ENCODE results near the gene TMEM135.
"Not testable (repeated sequence)": the region's sequence is repeated elsewhere in the genome, so short reads cannot be mapped to it uniquely, and the experiment has no call there.

Gene TMEM135

GRCh38 chr11:87037450-87038234 lies at the start of gene TMEM135:
TSS of gene TMEM135 (plus strand) at chr11:87037934. CDS start at chr11:87038046, 112 bp downstream.
- peak; percentile 77 to 84 for DNase-seq

GRCh38 chr11:86988351-86988881 lies 49.3 kb upstream of the TMEM135 start:
- DNase-seq: no peak

- no peak for DNase-seq
Measured at GRCh38 chr11:86990031-86990430, 47.7 kb upstream of the TMEM135 start.

GRCh38 chr11:86990515-86990914 lies 47.2 kb upstream of the TMEM135 start:
- DNase-seq: no peak

- no peak for DNase-seq
Measured at GRCh38 chr11:86991341-86991740, 46.4 kb upstream of the TMEM135 start.

- DNase-seq: not testable (repeated sequence)
Measured at GRCh38 chr11:86992340-86992739, 45.4 kb upstream of the TMEM135 start.

- no peak for DNase-seq
Measured at GRCh38 chr11:86993031-86993430, 44.7 kb upstream of the TMEM135 start.

- DNase-seq: no peak
Measured at GRCh38 chr11:86996953-86997570, 40.7 kb upstream of the TMEM135 start.

- no peak for DNase-seq
Measured at GRCh38 chr11:86999388-86999787, 38.3 kb upstream of the TMEM135 start.

- no peak for DNase-seq
Measured at GRCh38 chr11:86999859-87000753, 37.6 kb upstream of the TMEM135 start.

GRCh38 chr11:87002918-87003317 lies 34.8 kb upstream of the TMEM135 start:
- no peak for DNase-seq

GRCh38 chr11:87004281-87004680 lies 33.5 kb upstream of the TMEM135 start:
- DNase-seq: not testable (repeated sequence)

- DNase-seq: no peak
Measured at GRCh38 chr11:87005569-87005921, 32.2 kb upstream of the TMEM135 start.

GRCh38 chr11:87006035-87006434 lies 31.7 kb upstream of the TMEM135 start:
- no peak for DNase-seq

GRCh38 chr11:87007963-87008362 lies 29.8 kb upstream of the TMEM135 start:
- no peak for DNase-seq

GRCh38 chr11:87012089-87012488 lies 25.6 kb upstream of the TMEM135 start:
- DNase-seq: no peak

GRCh38 chr11:87012673-87013072 lies 25.1 kb upstream of the TMEM135 start:
- no peak for DNase-seq

- no peak for DNase-seq
Measured at GRCh38 chr11:87013912-87014825, 23.6 kb upstream of the TMEM135 start.

GRCh38 chr11:87015645-87016044 lies 22.1 kb upstream of the TMEM135 start:
- DNase-seq: no peak

- DNase-seq: no peak
Measured at GRCh38 chr11:87019613-87020271, 18.0 kb upstream of the TMEM135 start.

- DNase-seq: no peak
Measured at GRCh38 chr11:87020336-87020735, 17.4 kb upstream of the TMEM135 start.

Data from NCI-H1930 (cell line).